GM21528 (cell line): ENCODE measurements around the gene KDM6A.
A peak's percentile ranks its signal among the peaks of the same experiment; 100 is the strongest.
"Not testable (repeated sequence)": the region's sequence is repeated elsewhere in the genome, so short reads cannot be mapped to it uniquely, and the experiment has no call there.

Experiments
- ATAC-seq: cut with Tn5 transposase; IDR thresholded peaks from one replicate; pipeline ENCODE4 v1.9.1; 2021; ENCODE audit warnings: mild to moderate bottlenecking, moderate library complexity; ENCODE audit not compliant: unreplicated experiment, low FRiP score

The KDM6A gene

GRCh38 chrX:44872821-44873414, at the start of gene KDM6A:
Gene KDM6A, plus strand, starts transcription at chrX:44873188. Its CDS starts 364 bp downstream, at chrX:44873552.
- ATAC-seq, result peak; percentile 91

- not testable (repeated sequence) for ATAC-seq
These were observed 49.8 kb upstream of the KDM6A start for GRCh38 chrX:44823193-44823592.

- ATAC-seq, result no peak
These were observed 44.9 kb upstream of the KDM6A start for GRCh38 chrX:44828008-44828605.

- no peak for ATAC-seq
These were observed 43.2 kb upstream of the KDM6A start for GRCh38 chrX:44829832-44830231.

- ATAC-seq, result no peak
These were observed 30.3 kb upstream of the KDM6A start for GRCh38 chrX:44842550-44843317.

GRCh38 chrX:44843318-44843702, 29.7 kb upstream of the KDM6A start:
- no peak for ATAC-seq

- no peak for ATAC-seq
These were observed 29.2 kb upstream of the KDM6A start, which contains the start of gene DUSP21 for GRCh38 chrX:44843753-44844152. Gene DUSP21, plus strand, starts transcription at chrX:44844021. Its CDS starts 112 bp downstream, at chrX:44844133.

- ATAC-seq, result no peak
These were observed 28.8 kb upstream of the KDM6A start for GRCh38 chrX:44844204-44844603.

- not testable (repeated sequence) for ATAC-seq
These were observed 22.1 kb upstream of the KDM6A start for GRCh38 chrX:44850891-44851290.

GRCh38 chrX:44871114-44871645, 1.8 kb upstream of the KDM6A start:
- no peak for ATAC-seq

GRCh38 chrX:44871931-44872820, 812 bp upstream of the KDM6A start:
- peak; percentile 37 for ATAC-seq

GRCh38 chrX:44873415-44874276, 658 bp downstream of the KDM6A start:
- ATAC-seq, result peak; percentile 14

GRCh38 chrX:44874420-44875184, 1.6 kb downstream of the KDM6A start:
- ATAC-seq, result no peak

- ATAC-seq, result no peak
These were observed 2.1 kb downstream of the KDM6A start for GRCh38 chrX:44875185-44875489.

GRCh38 chrX:44876086-44876485, 3.1 kb downstream of the KDM6A start:
- ATAC-seq, result no peak

GRCh38 chrX:44876767-44877166, 3.8 kb downstream of the KDM6A start:
- ATAC-seq, result no peak

GRCh38 chrX:44878780-44879179, 5.8 kb downstream of the KDM6A start:
- no peak for ATAC-seq

- no peak for ATAC-seq
These were observed 8.6 kb downstream of the KDM6A start for GRCh38 chrX:44881549-44881948.

GRCh38 chrX:44882635-44883034, 9.6 kb downstream of the KDM6A start:
- ATAC-seq, result no peak
